GM19395 (cell line): ENCODE data around the gene STAB1.
A peak's percentile ranks its signal among the peaks of the same experiment; 100 is the strongest.

Experiments used
- ATAC-seq: cut with Tn5 transposase; IDR thresholded peaks from one replicate; pipeline ENCODE4 v1.9.1; 2021; ENCODE audit warnings: mild to moderate bottlenecking, moderate library complexity; ENCODE audit not compliant: unreplicated experiment

Gene STAB1

GRCh38 chr3:52532838-52533622 lies 37.9 kb downstream of the STAB1 start:
- no peak for ATAC-seq

DNA sequence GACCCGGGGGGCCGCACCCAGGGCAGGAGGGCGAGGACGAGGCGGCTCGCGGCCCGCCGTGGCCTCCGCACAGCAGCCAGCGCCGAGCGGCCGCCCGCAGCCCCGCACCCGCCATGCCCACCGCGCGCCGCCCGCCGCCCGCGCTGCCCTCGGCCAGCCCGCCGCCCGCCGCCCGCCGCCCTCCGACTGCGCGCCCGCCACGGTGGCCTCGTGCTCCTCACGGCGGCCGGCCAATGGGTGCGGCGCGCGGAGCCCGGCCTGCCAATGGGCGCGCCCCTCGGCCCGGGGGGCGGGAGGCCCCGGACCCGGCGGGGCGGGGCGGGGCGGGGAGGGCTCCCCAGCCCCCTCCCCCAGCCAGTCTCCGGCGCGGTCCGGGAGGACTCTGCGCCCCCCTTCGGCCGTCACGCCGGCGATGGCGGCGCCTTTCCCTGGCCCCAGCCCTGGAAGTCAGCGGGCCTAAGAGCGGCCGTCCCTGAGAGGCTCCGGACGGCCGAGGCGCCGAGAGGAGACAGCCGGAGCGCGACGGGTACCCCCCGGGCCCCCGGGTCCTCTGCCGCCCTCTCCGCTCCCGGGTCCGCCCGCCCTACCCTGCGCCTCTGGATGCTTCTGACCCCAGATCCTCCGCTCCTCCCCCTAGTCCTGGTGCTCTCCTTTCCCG lies 38.6 kb downstream of the STAB1 start, which contains the start of gene NT5DC2:
Gene NT5DC2 (minus strand): TSS at position 235 of the 658 bp plus-strand sequence. CDS start 120 bp downstream, at position 115.
- no peak for ATAC-seq

DNA sequence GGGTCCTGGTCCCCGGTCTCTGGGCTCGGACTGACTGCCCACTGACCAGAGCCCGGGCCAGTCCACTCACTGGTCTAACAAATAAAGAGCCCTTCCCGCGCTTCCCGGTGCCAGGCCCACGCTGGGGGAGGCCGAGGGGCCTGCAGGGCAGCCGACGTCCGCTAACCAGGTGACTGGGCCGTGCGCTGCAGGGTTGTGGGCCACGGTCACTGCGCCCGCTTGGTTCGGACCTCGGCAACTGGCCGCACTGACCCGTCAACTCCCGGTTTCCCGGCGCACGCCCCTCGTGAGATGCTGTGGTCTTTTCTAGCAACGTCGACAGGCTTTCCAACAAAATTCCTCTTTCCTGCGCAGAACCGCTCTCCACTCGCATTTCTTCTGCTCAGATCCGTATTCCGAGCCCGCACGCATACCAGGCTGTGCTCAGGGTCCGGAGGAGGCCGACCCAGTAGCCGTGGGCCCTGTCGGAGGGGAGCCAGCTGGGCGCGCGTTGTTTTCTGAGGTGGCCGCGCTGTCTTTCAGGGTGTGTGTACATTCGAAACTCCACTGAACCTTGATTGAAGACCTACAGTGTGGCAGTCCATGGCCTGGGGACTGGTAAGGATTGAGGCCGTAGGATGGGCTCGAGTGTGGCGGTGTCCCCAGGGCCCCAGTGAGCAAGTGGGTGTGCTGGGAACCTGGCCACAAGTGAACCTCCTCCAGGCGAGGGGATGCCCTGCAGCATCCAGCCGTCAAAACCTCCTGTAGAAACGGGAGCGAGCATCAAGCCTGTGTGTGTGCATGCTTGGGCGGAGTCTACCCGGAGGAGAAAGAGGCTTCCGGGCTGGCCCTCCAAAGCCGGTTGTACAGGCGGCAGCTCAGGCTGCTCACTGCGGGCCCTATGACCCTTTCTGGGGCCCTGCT lies 39.4 kb downstream of the STAB1 start:
- no peak for ATAC-seq

DNA sequence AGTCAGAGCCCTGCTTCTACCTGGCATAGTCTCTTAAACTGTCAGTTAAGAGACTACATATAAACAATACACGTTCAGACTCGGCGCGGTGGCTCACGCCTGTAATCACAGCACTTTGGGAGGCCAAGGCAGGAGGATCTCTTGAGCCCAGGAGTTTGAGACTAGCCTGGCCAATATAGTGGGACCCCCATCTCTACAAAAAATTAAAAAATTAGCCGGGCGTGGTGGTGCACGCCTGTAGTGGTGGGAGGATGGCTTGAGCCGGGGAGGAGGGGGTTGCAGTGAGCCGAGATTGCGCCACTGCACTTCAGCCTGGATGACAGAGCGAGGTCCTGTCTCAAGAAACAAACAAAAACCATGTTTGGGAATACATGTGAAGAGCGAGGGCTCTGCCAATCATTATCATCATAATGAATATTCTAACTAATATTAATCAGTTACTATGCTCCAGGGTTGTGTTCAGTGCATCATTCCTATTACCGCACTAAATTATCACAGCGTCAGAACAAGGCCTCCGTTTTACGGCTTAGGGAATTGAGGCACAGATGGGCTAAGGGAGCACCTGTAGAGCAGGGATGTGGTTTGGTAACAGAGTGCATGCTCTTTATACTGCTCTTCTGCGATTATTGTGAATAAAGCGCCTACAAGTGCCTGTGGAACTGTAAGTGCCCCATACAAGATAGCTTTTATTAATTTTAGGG lies 40.4 kb downstream of the STAB1 start:
- ATAC-seq = no peak

GRCh38 chr3:52536112-52536368 lies 40.9 kb downstream of the STAB1 start:
- no peak for ATAC-seq

DNA sequence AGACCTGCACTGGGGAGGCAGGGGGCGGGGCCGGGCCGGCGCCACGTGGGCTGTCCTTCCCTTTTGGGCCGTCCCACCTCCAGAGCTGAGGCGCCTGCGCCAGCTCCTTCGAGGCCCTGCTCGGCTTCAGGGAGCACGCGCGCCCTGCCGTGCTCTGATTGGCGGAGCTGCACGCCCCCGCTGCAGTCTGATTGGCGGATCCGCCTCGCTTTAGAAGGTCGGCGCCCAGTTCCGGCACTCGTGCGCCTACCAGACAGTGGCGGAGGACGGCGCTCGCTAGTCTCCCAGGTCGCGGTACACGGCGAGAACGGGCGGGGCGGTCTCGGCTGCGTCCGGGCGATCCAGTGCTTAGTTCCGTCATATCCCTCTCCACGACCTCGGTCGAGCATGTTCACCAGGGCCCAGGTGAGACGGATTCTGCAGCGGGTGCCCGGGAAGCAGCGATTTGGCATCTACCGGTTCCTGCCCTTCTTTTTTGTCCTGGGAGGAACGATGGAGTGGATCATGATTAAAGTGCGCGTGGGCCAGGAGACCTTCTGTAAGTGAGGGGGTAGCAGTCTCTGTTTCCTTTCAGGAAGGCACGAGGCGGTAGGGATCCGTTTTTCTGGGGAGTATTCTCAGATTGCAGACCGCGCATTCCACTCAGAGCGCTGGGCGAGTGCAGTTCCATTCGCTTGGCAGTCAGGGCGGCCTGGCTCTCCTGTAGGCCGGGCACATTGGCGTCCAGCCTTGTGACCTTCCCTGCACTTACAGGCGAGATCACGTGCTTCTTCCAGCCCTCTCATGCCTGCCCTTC lies 41.4 kb downstream of the STAB1 start, which contains the start of gene UQCC5:
Gene UQCC5 (plus strand): TSS at position 237 of the 796 bp plus-strand sequence. CDS start 151 bp downstream, at position 388.
- peak; percentile 83 for ATAC-seq

DNA sequence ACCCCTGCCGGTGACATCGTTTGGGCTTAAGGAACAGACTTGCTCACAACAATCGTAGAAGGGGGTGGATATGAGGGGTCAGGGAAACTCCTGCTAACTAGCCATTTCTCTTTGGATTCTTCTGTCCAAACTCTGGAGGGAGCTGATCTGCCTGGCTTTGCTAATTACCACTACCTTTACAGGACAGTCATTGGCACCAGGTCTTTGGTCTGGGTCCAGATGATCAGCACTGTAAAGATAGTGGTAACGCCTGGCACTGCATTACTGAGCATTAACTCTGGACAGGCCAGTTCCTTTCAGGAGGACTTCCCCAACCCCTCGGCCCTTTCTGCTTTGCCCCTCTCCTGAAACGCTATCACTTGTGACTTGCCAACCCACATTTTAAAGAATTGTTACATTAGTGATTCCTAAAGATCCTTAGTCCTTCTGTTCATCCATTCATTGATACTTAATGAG lies 42.1 kb downstream of the STAB1 start:
- no peak for ATAC-seq

DNA sequence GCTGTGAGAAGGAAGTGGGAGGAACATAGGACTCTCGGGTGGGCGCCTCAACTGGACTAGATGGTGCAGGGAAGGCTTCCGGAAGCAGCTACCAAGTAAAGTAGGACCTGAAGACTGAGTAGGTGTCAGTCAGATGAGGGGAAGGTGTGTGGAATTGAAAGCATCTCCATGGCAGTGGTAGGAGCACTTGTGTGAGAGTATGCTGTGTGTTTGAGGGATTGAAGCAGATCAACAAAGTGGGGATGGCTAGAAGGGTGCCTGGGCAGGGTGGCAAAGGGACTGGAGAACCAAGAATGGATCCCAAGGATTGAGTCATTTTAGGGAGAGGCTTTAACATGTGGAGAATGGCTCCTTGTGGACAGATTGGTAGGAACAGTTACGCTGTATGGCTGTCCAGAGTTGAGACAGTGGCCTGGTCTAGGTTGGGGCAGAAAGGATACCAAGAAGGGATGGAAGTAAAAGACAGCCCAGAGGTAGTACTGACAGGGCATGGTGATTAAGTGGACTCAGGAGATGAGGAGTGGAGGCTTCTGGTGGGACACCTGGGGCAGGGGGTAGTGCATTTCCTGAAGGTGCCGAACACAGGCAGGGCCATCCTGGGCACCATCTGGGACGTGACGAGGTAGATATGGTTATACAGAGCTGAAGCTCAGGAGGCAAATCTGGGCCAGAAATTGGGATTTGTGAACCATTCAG lies 42.7 kb downstream of the STAB1 start:
- ATAC-seq = no peak

DNA sequence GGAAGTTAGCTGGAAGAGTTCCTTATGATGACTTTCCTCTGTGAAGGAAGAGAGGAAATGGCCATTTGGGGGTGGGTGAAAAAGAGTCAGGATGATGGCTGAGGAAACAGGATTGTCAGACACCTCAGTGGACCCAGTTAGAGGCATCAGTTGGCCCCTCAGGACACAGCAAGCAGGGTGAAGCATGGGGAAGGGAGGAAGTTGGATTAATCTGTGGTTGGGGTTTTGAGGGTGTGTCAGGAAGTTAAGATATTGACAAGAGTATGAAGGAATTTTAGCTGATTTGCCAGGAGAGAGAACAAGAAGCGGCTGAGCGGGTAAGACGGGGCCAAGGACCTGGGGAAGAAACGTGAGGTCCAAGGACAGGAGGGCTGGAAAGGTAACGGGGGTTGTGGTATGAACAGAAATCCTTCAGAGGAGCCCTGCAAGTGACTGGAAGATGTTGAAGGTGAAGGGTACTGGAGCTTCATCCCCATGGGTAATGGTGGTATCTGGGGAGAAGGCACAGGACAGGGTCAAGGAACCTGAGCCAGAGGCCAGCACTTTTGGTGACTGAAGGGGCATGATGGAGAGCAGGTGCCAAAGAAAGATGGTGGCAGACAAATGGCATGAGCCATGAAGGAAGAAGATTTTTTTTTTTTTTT lies 44.0 kb downstream of the STAB1 start:
- ATAC-seq = no peak

GRCh38 chr3:52541050-52541449 lies 45.9 kb downstream of the STAB1 start:
- ATAC-seq = no peak

GRCh38 chr3:52544937-52545336 lies 49.8 kb downstream of the STAB1 start:
- ATAC-seq = no peak

DNA sequence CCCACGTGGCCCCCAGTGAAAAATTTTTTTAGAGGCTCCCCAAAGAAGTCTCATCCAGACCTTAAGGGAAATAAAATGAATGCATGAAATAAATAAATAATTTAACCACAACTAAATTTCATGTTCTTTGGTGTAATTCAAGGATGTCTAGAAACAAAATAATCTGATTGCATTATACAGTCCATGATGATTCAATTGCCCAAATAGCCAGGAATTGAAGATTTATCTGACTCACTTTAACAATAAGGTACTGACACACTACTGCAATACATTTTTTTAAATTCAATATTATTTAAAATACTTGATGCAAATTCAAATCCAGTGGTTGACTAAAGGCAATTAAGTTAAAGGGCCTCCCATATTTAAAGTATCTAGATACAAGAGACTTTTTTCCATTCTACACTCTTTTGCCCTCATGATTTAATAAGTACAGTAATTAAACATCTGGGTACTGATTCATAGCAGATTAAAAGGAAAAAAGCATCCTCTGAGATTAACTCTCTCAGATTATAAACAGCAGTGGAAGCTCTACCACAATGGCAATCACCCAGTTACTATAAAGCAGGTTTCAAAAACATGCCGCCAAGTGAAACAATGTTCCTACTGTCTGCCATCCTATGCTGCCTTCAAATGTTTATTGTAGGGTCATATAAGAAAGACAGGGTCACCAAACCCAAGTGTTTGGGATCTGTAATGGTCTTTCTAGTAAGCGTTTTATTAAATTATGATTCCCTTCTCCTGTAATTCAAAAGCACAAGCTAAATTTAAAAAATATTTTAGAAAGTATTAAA lies 51.2 kb downstream of the STAB1 start:
- ATAC-seq = no peak

- no peak for ATAC-seq
These were observed 52.0 kb downstream of the STAB1 start for GRCh38 chr3:52547143-52547542.

DNA sequence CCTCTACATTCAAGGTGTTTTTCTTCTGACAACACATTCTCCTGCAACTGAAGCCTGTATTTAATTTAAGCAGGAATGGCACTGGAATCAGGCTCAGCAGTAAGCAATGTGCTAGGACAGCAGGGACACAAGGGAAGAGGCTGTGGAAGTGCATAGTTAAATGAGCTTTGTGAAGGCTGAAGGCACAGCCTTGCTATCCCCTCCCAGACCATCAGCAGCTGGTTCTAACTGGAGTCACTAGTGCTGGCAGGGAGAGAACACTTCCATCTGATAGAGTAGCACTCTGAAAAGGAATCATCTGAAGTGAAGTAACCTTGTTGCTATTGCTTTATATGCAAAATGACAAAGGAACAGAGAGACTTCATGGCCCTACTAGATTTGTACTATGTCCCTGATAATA lies 56.0 kb downstream of the STAB1 start:
- ATAC-seq = no peak

DNA sequence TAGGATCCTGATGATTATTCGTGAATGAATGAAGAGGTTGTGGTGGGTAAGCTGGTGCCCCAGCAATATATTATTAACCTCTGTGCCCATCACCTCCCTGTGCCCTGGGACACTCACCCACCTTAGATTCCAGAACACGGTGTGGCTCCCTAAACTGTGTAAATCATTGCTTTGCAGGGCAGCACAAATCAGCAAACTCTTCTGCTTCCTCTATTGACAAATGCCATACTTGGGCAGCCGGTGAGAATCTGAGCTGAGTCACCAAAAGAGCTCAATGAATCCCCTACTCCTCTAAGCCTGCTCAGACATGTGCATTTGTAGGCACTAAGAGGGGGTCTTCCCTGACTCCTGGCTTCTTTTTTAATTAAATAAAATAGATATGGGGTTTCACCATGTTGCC lies 57.0 kb downstream of the STAB1 start:
- ATAC-seq = no peak

DNA sequence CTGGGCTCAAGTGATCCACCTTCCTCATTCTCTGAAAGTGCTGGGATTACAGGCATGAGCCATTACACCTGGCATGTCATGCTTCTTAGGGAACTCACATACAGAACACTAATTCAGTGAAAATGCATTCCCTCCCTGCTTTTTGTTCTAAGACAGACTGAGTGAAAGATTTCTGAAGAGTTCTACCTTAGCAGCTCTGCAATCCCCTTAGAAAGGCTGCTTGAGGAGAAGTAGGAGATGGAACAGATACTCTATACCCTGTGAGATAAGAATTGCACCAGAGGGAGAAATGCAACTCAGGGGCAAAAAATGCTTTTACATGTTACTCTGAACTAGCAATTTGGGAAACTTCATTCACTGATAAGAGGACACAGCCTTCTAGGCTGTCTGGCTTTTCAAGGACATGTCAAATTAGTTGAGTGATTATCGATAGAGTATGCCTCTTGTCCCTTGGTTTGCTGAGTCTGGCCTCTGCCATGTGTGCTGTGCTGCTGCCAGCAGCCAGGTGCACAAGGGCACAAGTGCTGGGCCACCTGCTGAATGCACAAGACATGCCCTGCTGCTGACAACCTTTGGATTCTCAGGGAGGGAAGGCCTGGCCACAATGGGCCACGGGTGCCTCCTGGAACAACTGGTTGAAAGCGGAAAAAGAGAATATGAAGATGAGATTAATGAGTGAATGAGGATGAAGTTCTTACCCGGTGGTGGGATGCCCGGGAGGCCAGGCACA lies 59.1 kb downstream of the STAB1 start:
- ATAC-seq = no peak

DNA sequence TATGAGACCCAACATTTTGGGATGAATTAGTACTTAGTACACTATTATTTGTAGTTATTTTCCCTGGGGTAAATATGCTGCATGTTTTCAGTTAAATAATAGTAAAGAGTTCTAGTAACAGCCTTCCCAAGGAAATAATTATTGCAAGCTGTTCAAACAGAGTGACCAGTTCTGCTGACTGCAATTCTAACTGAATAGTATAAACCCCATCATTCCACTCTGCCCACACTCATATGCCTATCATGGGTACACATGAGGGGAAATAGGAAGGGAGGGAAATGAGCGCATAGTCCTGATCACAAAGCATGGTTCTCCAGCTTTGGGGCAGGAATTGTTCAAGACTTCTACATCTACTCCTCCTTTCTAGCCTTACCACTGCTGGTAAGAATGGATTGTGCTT lies 59.9 kb downstream of the STAB1 start:
- ATAC-seq = no peak
